GM12801 (cell line): Measurements from ENCODE around the gene GPR34.

ENCODE experiments used
- CTCF ChIP-seq: IDR thresholded peaks from one replicate; pipeline ENCODE4 v1.5.1; 2011; ENCODE audit warnings: control low read depth; ENCODE audit not compliant: insufficient read length; ENCODE audit errors: extremely low read depth

Gene GPR34

GRCh38 chrX:41688835-41689234, at the start of gene GPR34:
Gene GPR34 (plus strand): TSS chrX:41688973. CDS start chrX:41695634, 6,661 bp downstream.
- TF ChIP-seq CTCF, result no peak

- no peak for TF ChIP-seq CTCF
These were observed 35.6 kb upstream of the GPR34 start for GRCh38 chrX:41653125-41653524.

GRCh38 chrX:41655101-41655500, 33.7 kb upstream of the GPR34 start:
- no peak for TF ChIP-seq CTCF

- TF ChIP-seq CTCF, result no peak
These were observed 33.1 kb upstream of the GPR34 start for GRCh38 chrX:41655631-41656030.

- TF ChIP-seq CTCF, result no peak
These were observed 27.2 kb upstream of the GPR34 start for GRCh38 chrX:41661366-41662095.

GRCh38 chrX:41664375-41664901, 24.3 kb upstream of the GPR34 start:
- TF ChIP-seq CTCF, result no peak

GRCh38 chrX:41664908-41665307, 23.9 kb upstream of the GPR34 start:
- TF ChIP-seq CTCF, result no peak
